Measurements from ENCODE around the gene MARCHF10. TPM values are rescaled to one million over a fixed set of nuclear protein-coding genes. Genes with fewer than 3 reads are reported as not detected.

Gene MARCHF10
- total and polyA plus RNA-seq, 9 of the 15 experiments (the other 6 are each of a cell fraction or from before 2014, with no cell fraction given), result not detected

DNA sequence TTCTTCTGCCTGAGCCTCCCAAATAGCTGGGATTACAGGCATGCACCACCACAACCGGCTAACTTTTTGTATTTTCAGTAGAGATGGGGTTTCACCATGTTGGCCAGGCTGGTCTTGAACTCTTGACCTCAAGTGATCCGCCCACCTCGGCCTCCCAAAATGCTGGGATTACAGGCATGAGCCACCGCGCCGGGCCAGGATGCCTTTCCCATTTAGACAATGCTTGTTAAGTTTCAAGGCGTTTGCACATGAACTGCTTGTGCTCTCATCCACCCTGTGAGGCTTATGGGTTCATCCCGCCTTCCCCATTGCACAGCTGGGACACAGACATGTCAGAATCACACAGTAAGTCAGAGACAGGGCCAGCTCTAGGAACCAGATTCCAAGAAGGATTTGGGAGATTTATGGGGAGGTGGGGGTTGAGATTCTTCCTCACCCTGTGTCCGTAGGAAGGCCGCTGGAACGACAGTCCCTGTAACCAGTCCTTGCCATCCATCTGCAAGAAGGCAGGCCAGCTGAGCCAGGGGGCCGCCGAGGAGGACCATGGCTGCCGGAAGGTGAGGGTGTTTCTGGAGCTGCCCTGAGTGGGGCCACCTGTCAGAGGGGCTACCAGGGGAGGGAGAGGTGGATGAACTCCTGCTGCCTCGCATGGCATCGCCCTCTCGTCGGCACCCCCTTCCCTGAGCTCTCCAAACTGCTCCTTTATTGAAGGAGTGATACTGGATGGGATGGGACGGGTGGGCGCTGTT lies 134.3 kb downstream of the MARCHF10 start (continued):
- no peak for TF ChIP-seq CBFA2T3 (IDR thresholded peaks at IDR 0.05)

DNA sequence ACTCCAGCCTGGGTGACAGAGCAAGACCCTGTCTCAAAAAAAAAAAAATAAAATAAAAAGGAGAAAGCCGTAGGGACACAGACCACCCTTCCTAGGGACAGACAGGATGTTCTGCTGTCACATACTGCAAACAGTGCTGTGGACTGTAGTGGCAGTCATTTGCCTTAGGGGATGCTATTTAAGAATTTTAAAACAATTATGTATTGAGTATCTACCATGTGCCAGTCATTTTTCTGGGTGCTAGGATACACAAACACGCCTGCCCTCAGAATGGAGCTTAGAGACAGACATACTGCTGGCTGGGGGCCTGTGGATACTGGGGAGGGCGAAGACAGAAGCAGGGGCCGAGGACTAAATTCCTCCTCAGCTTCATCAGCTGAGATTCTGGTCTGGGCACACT lies 135.2 kb downstream of the MARCHF10 start:
- CTCF ChIA-PET (ENCODE audit: low intra/inter-chr PET ratio), result interaction anchor here (0.6 to 1.8 kb wide), 3 partner anchors 30 to 295 kb away, joined by 3 to 14 read pairs (median 5); no protein-coding TSS in a partner anchor
- TF ChIP-seq WHSC1 (IDR thresholded peaks at IDR 0.05; ENCODE audit: low read length) (no peak), SP2 (IDR thresholded peaks at IDR 0.05; ENCODE audit: extremely low read depth, low read depth, low read length, poor library complexity, severe bottlenecking) (no peak), TBP (optimal IDR thresholded peaks at IDR 0.05; ENCODE audit: low read depth, low read length) (no peak), SMARCA5 (IDR thresholded peaks at IDR 0.05) (no peak), CTBP1 (IDR thresholded peaks at IDR 0.05; ENCODE audit: borderline replicate concordance) (no peak), ARID2 (IDR thresholded peaks at IDR 0.05) (no peak), ZEB2 (IDR thresholded peaks at IDR 0.05) (no peak)
- TF ChIP-seq, protein P1, sequence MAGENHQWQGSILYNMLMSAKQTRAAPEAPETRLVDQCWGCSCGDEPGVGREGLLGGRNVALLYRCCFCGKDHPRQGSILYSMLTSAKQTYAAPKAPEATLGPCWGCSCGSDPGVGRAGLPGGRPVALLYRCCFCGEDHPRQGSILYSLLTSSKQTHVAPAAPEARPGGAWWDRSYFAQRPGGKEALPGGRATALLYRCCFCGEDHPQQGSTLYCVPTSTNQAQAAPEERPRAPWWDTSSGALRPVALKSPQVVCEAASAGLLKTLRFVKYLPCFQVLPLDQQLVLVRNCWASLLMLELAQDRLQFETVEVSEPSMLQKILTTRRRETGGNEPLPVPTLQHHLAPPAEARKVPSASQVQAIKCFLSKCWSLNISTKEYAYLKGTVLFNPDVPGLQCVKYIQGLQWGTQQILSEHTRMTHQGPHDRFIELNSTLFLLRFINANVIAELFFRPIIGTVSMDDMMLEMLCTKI (IDR thresholded peaks at IDR 0.05; ENCODE audit: partially characterized antibody), result no peak
- TF ChIP-seq, protein P2, sequence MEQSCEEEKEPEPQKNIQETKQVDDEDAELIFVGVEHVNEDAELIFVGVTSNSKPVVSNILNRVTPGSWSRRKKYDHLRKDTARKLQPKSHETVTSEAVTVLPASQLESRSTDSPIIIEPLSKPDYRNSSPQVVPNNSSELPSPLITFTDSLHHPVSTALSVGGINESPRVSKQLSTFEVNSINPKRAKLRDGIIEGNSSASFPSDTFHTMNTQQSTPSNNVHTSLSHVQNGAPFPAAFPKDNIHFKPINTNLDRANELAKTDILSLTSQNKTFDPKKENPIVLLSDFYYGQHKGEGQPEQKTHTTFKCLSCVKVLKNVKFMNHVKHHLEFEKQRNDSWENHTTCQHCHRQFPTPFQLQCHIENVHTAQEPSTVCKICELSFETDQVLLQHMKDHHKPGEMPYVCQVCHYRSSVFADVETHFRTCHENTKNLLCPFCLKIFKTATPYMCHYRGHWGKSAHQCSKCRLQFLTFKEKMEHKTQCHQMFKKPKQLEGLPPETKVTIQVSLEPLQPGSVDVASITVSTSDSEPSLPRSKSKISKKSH (CRISPR knock-in tag; IDR thresholded peaks at IDR 0.05), result no peak

More for the DNA sequence above, 135.2 kb downstream of the MARCHF10 start:
- Histone ChIP-seq H3K9me1 (ENCODE audit: control insufficient read depth, insufficient read depth, low read length) (no peaks in the 10 kb centered on the region), H3K36me3 (ENCODE audit: control insufficient read depth, insufficient read depth, low read length) (no peaks in the 10 kb centered on the region), H4K20me1 (replicated peaks; ENCODE audit: control insufficient read depth, insufficient read depth, low read length) (no peaks in the 10 kb centered on the region), H3K9me3 (replicated peaks; ENCODE audit: control insufficient read depth, insufficient read depth, low read depth, low read length) (no peaks in the 10 kb centered on the region), H3K4me3 (no peak overlapping the region), H3K27me3 (ENCODE audit: control insufficient read depth in 2 of 2, insufficient read depth in 2 of 2, low read length in 2 of 2) (no peaks in the 10 kb centered on the region), H3K79me2 (ENCODE audit: control insufficient read depth, insufficient read depth, low read length) (no peaks in the 10 kb centered on the region), H3K9ac (ENCODE audit: insufficient read depth in 1 of 2, low read depth in 2 of 2, low read length in 2 of 2) (no peak overlapping the region), H3K4me1 (replicated peaks in 1 of 2; ENCODE audit: control insufficient read depth in 2 of 2, insufficient read depth in 2 of 2, low read length in 2 of 2) (peaks cover 8 to 38% of the 10 kb centered on the region in 2 experiments; a peak in 4 of 5 replicates), H2AFZ (ENCODE audit: low read depth, low read length) (no peak overlapping the region), H3K27ac (ENCODE audit: extremely low read depth, low read depth, low read length) (no peak overlapping the region), H3K4me2 (ENCODE audit: insufficient read depth, low read length) (no peak overlapping the region)
- no TSS peak for BruUV-seq (replicated peaks)
- FAIRE-seq (no peak), ATAC-seq (no peak), DNase-seq (ENCODE audit: extremely low read depth in 1 of 4, low spot score in 3 of 4) (no peak)
- WGBS (ENCODE audit: insufficient coverage, low coverage, missing lambda C conversion rate), result 66% methylated on average over 4 of the region's 4 CpGs
- intact Hi-C loops (cut with micrococcal nuclease) (loop anchor here (1.0 to 10.0 kb wide), 3 partner anchors 47 to 732 kb away; no protein-coding TSS in a partner anchor), in situ Hi-C loops (cut with MboI) (no loop called here)
- POLR2A ChIA-PET, result interaction anchor here (1.2 to 2.1 kb wide), 2 partner anchors 9 to 21 kb away, joined by 4 to 8 read pairs; no protein-coding TSS in a partner anchor

All from K562 (cell line).